ENCODE measurements around the gene ANKRD12.

ANKRD12 gene

GRCh38 chr18:9196568-9196967 lies 60.0 kb downstream of the ANKRD12 start:
- no peaks in the 10 kb centered on the region; the same call in 1 of the 2 replicates for H3K36me3 ChIP-seq (ENCODE audit: control insufficient read depth, low read length)
- no peaks in the 10 kb centered on the region for H3K27me3 ChIP-seq (ENCODE audit: control insufficient read depth, low read length)
- no peaks in the 10 kb centered on the region for H4K20me1 ChIP-seq (ENCODE audit: control insufficient read depth, insufficient read depth, low read depth, low read length)

GRCh38 chr18:9199681-9200080 lies 63.1 kb downstream of the ANKRD12 start:
- TF ChIP-seq, protein P1, sequence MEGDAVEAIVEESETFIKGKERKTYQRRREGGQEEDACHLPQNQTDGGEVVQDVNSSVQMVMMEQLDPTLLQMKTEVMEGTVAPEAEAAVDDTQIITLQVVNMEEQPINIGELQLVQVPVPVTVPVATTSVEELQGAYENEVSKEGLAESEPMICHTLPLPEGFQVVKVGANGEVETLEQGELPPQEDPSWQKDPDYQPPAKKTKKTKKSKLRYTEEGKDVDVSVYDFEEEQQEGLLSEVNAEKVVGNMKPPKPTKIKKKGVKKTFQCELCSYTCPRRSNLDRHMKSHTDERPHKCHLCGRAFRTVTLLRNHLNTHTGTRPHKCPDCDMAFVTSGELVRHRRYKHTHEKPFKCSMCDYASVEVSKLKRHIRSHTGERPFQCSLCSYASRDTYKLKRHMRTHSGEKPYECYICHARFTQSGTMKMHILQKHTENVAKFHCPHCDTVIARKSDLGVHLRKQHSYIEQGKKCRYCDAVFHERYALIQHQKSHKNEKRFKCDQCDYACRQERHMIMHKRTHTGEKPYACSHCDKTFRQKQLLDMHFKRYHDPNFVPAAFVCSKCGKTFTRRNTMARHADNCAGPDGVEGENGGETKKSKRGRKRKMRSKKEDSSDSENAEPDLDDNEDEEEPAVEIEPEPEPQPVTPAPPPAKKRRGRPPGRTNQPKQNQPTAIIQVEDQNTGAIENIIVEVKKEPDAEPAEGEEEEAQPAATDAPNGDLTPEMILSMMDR (IDR thresholded peaks at IDR 0.05; ENCODE audit: low read depth, low read length, poor library complexity, severe bottlenecking) = no peak
- no peak for TF ChIP-seq EZH2phosphoT487 (IDR thresholded peaks at IDR 0.05; ENCODE audit: borderline replicate concordance, low read length)
- Histone ChIP-seq H3K27ac (ENCODE audit: low read depth, low read length) (no peak overlapping the region), H3K9me2 (replicated peaks; ENCODE audit: control insufficient read depth, low read length) (no peaks in the 10 kb centered on the region), H3K9me3 (ENCODE audit: control insufficient read depth, insufficient read depth, low read length) (no peaks in the 10 kb centered on the region), H3K4me1 (ENCODE audit: control insufficient read depth, low read length) (no peaks in the 10 kb centered on the region), H3K79me2 (ENCODE audit: control insufficient read depth, low read length) (no peaks in the 10 kb centered on the region), H3K4me2 (ENCODE audit: low read length) (no peak overlapping the region), H3K4me3 (ENCODE audit: low read length) (no peak overlapping the region), H3K36me3 (ENCODE audit: control insufficient read depth, low read length) (no peaks in the 10 kb centered on the region; the same call in 1 of the 2 replicates), H4K20me1 (ENCODE audit: control insufficient read depth, insufficient read depth, low read depth, low read length) (no peaks in the 10 kb centered on the region), H3K27me3 (ENCODE audit: control insufficient read depth, low read length) (no peaks in the 10 kb centered on the region), H3F3A (ENCODE audit: control insufficient read depth, insufficient read depth) (no peaks in the 10 kb centered on the region)

More at GRCh38 chr18:9196568-9196967, 60.0 kb downstream of the ANKRD12 start:
- TF ChIP-seq EZH2phosphoT487 (IDR thresholded peaks at IDR 0.05; ENCODE audit: borderline replicate concordance, low read length) = no peak
- TF ChIP-seq, protein P1 (IDR thresholded peaks at IDR 0.05; ENCODE audit: low read depth, low read length, poor library complexity, severe bottlenecking) = no peak
- Histone ChIP-seq H3K79me2 (ENCODE audit: control insufficient read depth, low read length) (no peaks in the 10 kb centered on the region), H3K27ac (ENCODE audit: low read depth, low read length) (no peak overlapping the region), H3K4me3 (ENCODE audit: low read length) (no peak overlapping the region), H3K4me2 (ENCODE audit: low read length) (no peak overlapping the region), H3K9me2 (replicated peaks; ENCODE audit: control insufficient read depth, low read length) (no peaks in the 10 kb centered on the region), H3K4me1 (ENCODE audit: control insufficient read depth, low read length) (no peaks in the 10 kb centered on the region), H3K9me3 (ENCODE audit: control insufficient read depth, insufficient read depth, low read length) (no peaks in the 10 kb centered on the region), H3F3A (ENCODE audit: control insufficient read depth, insufficient read depth) (no peaks in the 10 kb centered on the region)

DNA sequence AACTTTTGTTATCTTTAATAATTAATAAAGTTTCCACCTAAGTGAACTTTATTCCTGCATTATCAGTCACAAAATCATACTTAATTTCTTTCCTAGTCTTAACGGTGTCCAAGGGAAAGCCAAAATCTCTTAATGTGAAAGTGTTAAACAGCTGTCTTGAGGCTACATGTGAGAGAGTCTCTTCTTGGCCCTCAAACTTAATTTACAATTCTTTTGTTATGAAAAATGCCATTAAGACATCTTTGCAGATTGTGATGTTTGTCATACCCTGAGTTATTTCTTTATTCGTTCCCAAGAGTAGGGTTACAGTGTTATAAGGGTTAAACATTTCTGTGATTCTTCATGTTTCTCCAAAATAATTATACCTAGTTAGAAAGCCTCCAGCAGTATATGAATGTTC lies 64.6 kb downstream of the ANKRD12 start:
- Histone ChIP-seq H3K79me2 (ENCODE audit: control insufficient read depth, low read length) (no peaks in the 10 kb centered on the region), H3K36me3 (ENCODE audit: control insufficient read depth, low read length) (no peaks in the 10 kb centered on the region), H3K9me2 (replicated peaks; ENCODE audit: control insufficient read depth, low read length) (no peaks in the 10 kb centered on the region), H3K4me1 (ENCODE audit: control insufficient read depth, low read length) (no peaks in the 10 kb centered on the region), H3K27ac (ENCODE audit: low read depth, low read length) (no peak overlapping the region), H3K4me2 (ENCODE audit: low read length) (no peak overlapping the region), H4K20me1 (ENCODE audit: control insufficient read depth, insufficient read depth, low read depth, low read length) (no peaks in the 10 kb centered on the region), H3K27me3 (ENCODE audit: control insufficient read depth, low read length) (no peaks in the 10 kb centered on the region), H3K4me3 (ENCODE audit: low read length) (no peak overlapping the region), H3F3A (ENCODE audit: control insufficient read depth, insufficient read depth) (no peaks in the 10 kb centered on the region), H3K9me3 (ENCODE audit: control insufficient read depth, insufficient read depth, low read length) (no peaks in the 10 kb centered on the region)
- TF ChIP-seq, protein P1 (IDR thresholded peaks at IDR 0.05; ENCODE audit: low read depth, low read length, poor library complexity, severe bottlenecking) = no peak
- TF ChIP-seq EZH2phosphoT487 (IDR thresholded peaks at IDR 0.05; ENCODE audit: borderline replicate concordance, low read length) = no peak

Measured in DOHH2 (cell line).